ENCODE results near the gene R3HDM2.

R3HDM2 gene

GRCh38 chr12:57204454-57204853 lies 226.4 kb downstream of the R3HDM2 start:
- no peak for DNase-seq
- in situ Hi-C loops (cut with MboI; ENCODE audit: low pct_unique_long_range_greater_than_20kb, low sequenced_read_pairs) = no loop called here

GRCh38 chr12:57203791-57204190 lies 227.1 kb downstream of the R3HDM2 start:
- in situ Hi-C loops (cut with MboI; ENCODE audit: low pct_unique_long_range_greater_than_20kb, low sequenced_read_pairs) = no loop called here
- no peak for DNase-seq
